HCT116 (cell line): ENCODE results near the gene WDR27. TPM values are rescaled to one million over a fixed set of nuclear protein-coding genes. Genes with fewer than 3 reads are reported as not detected.

ENCODE experiments used
- ATAC-seq: fragments of 200-7000 bp; cut with Tn5 transposase; 2 replicates; pipeline ENCODE4 v1.9.1; 2020; ENCODE audit warnings: mild to moderate bottlenecking, moderate library complexity
- BruUV-seq: library from RNA; stranded (reverse); fragments of 400-500 nt; replicated peaks from 2 replicates; lab custom pipeline; 2021; lab: Mats Ljungman, UMichigan
- CTCF ChIA-PET: fragments of 300-600 bp; sonication (Branson Sonifier 250); formaldehyde crosslinking; loops from one replicate; lab custom pipeline; 2021; ENCODE audit warnings: antibody characterized with exemption; lab: Charles Lee
- POLR2A ChIA-PET: fragments of 300-600, 350-600 bp; sonication (Branson Sonifier 250); formaldehyde crosslinking; loops from one replicate; lab custom pipeline; 2021; ENCODE audit warnings: antibody characterized with exemption; lab: Charles Lee
- RAD21 ChIA-PET, 2 experiments: fragments of 300-600 bp; sonication (Branson Sonifier 250); formaldehyde crosslinking; loops; one replicate each; lab custom pipeline; 2023; ENCODE audit warnings: low total read pairs in 2 of 2; ENCODE audit not compliant: uncharacterized antibody in 2 of 2, unreplicated experiment in 2 of 2, low non-redundant PET in 1 of 2; lab: Charles Lee
- DNase-seq: peaks from one replicate; pipeline ENCODE4 v3.0.0-alpha.2; 2010; ENCODE audit warnings: low read depth, low spot score
- H2AFZ ChIP-seq: fragments of 200-600 bp; shearing (Covaris generic), sonication (generic); 2 replicates; pipeline ENCODE4 v1.6.1; 2017; ENCODE audit warnings: low read depth, mixed run types, mixed read lengths, antibody characterized with exemption, low read length; ENCODE audit not compliant: poor library complexity, severe bottlenecking
- H3K27ac ChIP-seq: 2 replicates; pipeline ENCODE4 v1.5.1; 2012; ENCODE audit warnings: low read depth, low read length
- H3K27me3 ChIP-seq: fragments of 200-600 bp; sonication (generic); 2 replicates; pipeline ENCODE4 v1.6.1; 2016; ENCODE audit warnings: mixed run types, low read length, mixed read lengths; ENCODE audit not compliant: insufficient read depth
- H3K36me3 ChIP-seq, 2 experiments: fragments of 200-500 bp in 1 of 2; fragments of 200-600 bp in 1 of 2; sonication (Bioruptor generic) in 1 of 2; sonication (generic) in 1 of 2; 2 replicates each; pipeline versions ENCODE4 v1.5.1 to v1.6.1; 2014 to 2016; ENCODE audit warnings: low read length in 2 of 2, inconsistent platforms in 1 of 2, mixed read lengths in 1 of 2, mixed run types in 1 of 2; ENCODE audit not compliant: insufficient read depth in 2 of 2, control insufficient read depth in 1 of 2
- H3K4me1 ChIP-seq, 2 experiments: fragments of 200-600 bp in 1 of 2; sonication (generic) in 1 of 2; 2 replicates each; pipeline versions ENCODE4 v1.5.1 to v1.6.1; 2012 to 2017; ENCODE audit warnings: low read length in 2 of 2, inconsistent platforms in 1 of 2, mild to moderate bottlenecking in 1 of 2, mixed read lengths in 1 of 2, mixed run types in 1 of 2, moderate library complexity in 1 of 2; ENCODE audit not compliant: insufficient read depth in 2 of 2, control insufficient read depth in 1 of 2
- H3K4me2 ChIP-seq: fragments of 200-600 bp; sonication (generic); 2 replicates; pipeline ENCODE4 v1.6.1; 2017; ENCODE audit warnings: mixed run types, low read length, mixed read lengths
- H3K4me3 ChIP-seq, 2 experiments: fragments of 200-600 bp in 1 of 2; sonication (generic) in 1 of 2; replicated peaks in 1 of 2; 2 replicates each; pipeline ENCODE4 v1.5.1; 2011 to 2016; ENCODE audit warnings: low read length in 2 of 2, control low read depth in 1 of 2, low read depth in 1 of 2, mild to moderate bottlenecking in 1 of 2, mixed read lengths in 1 of 2, mixed run types in 1 of 2
- H3K79me2 ChIP-seq: fragments of 200-600 bp; sonication (generic); 2 replicates; pipeline ENCODE4 v1.6.1; 2017; ENCODE audit warnings: mild to moderate bottlenecking, mixed run types, low read length, moderate library complexity, mixed read lengths; ENCODE audit not compliant: insufficient read depth
- H3K9ac ChIP-seq: fragments of 200-600 bp; sonication (generic); 2 replicates; pipeline ENCODE4 v1.6.1; 2016; ENCODE audit warnings: low read length, mixed read lengths
- H3K9me2 ChIP-seq: fragments of 200-600 bp; sonication (generic), shearing (Covaris generic); 2 replicates; pipeline ENCODE4 v1.6.1; 2017; ENCODE audit warnings: mixed run types, mild to moderate bottlenecking, moderate library complexity; ENCODE audit not compliant: insufficient read depth
- H3K9me3 ChIP-seq, 2 experiments: fragments of 200-500 bp in 1 of 2; fragments of 200-600 bp in 1 of 2; sonication (Bioruptor generic) in 1 of 2; sonication (generic) in 1 of 2; 2 replicates each; pipeline ENCODE4 v1.6.1; 2014 to 2017; ENCODE audit warnings: low read length in 2 of 2, mixed read lengths in 2 of 2, inconsistent platforms in 1 of 2, low read depth in 1 of 2, mild to moderate bottlenecking in 1 of 2, mixed run types in 1 of 2, moderate library complexity in 1 of 2; ENCODE audit not compliant: control insufficient read depth in 1 of 2, insufficient read depth in 1 of 2
- H4K20me1 ChIP-seq: fragments of 200-600 bp; sonication (generic), shearing (Covaris generic); 2 replicates; pipeline ENCODE4 v1.6.1; 2017; ENCODE audit warnings: mixed run types, mild to moderate bottlenecking, moderate library complexity; ENCODE audit not compliant: insufficient read depth
- ATF3 ChIP-seq: IDR thresholded peaks from 2 replicates; pipeline ENCODE4 v1.6.1; 2012
- CEBPB ChIP-seq: IDR thresholded peaks from 2 replicates; pipeline ENCODE4 v1.6.1; 2012; ENCODE audit warnings: low read depth
- EGR1 ChIP-seq: IDR thresholded peaks from 2 replicates; pipeline ENCODE4 v1.6.1; 2012; ENCODE audit warnings: low read depth
- ELF1 ChIP-seq: IDR thresholded peaks from 2 replicates; pipeline ENCODE4 v1.6.1; 2012; ENCODE audit warnings: low read depth, borderline replicate concordance
- EZH2 ChIP-seq: fragments of 200-600 bp; sonication (generic); IDR thresholded peaks from 2 replicates; pipeline ENCODE4 v1.6.1; 2017; ENCODE audit warnings: antibody characterized with exemption, mixed run types
- EZH2phosphoT487 ChIP-seq: fragments of 200-600 bp; IDR thresholded peaks from 2 replicates; pipeline ENCODE4 v1.6.1; 2018; ENCODE audit warnings: antibody characterized with exemption, borderline replicate concordance
- FOSL1 ChIP-seq: IDR thresholded peaks from 2 replicates; pipeline ENCODE4 v1.6.1; 2012; ENCODE audit warnings: low read depth
- JUND ChIP-seq: IDR thresholded peaks from 2 replicates; pipeline ENCODE4 v1.6.1; 2012
- MAX ChIP-seq: IDR thresholded peaks from 2 replicates; pipeline ENCODE4 v1.6.1; 2012
- POLR2A ChIP-seq: IDR thresholded peaks from 2 replicates; pipeline ENCODE4 v1.7.0; 2011; ENCODE audit warnings: borderline replicate concordance; ENCODE audit not compliant: insufficient read depth, insufficient read length; ENCODE audit errors: extremely low read depth
- POLR2AphosphoS5 ChIP-seq: IDR thresholded peaks from 2 replicates; pipeline ENCODE4 v1.6.1; 2011; ENCODE audit warnings: mild to moderate bottlenecking, low read depth, low read length, moderate library complexity
- RAD21 ChIP-seq: IDR thresholded peaks from 2 replicates; pipeline ENCODE4 v1.6.1; 2012; ENCODE audit warnings: low read depth, mild to moderate bottlenecking
- SIN3A ChIP-seq: IDR thresholded peaks from 2 replicates; pipeline ENCODE4 v1.6.1; 2012; ENCODE audit warnings: low read depth
- SP1 ChIP-seq: IDR thresholded peaks from 2 replicates; pipeline ENCODE4 v1.6.1; 2012; ENCODE audit warnings: low read depth
- SRF ChIP-seq: IDR thresholded peaks from 2 replicates; pipeline ENCODE4 v1.6.1; 2012; ENCODE audit warnings: low read depth
- TCF7L2 ChIP-seq: IDR thresholded peaks from 2 replicates; pipeline ENCODE4 v1.7.0; 2011; ENCODE audit warnings: borderline replicate concordance, inconsistent platforms; ENCODE audit not compliant: insufficient read depth, insufficient read length; ENCODE audit errors: extremely low read depth
- ZFX ChIP-seq: fragments of 450-650 bp; IDR thresholded peaks from 2 replicates; pipeline ENCODE4 v1.6.1; 2017
- intact Hi-C: fragments of 100-400 bp; cut with micrococcal nuclease; formaldehyde crosslinking; loops from 2 replicates; pipeline ENCODE4 v1.10.0; 2022
- total RNA-seq: library from RNA; stranded (reverse); gene quantifications from one replicate; pipeline ENCODE4 v1.2.1, GENCODE V29; 2021; ENCODE audit not compliant: unreplicated experiment

Gene WDR27
- total RNA-seq, 1 experiment from 2014 or later: 60.6 TPM

GRCh38 chr6:169427856-169428255 is 274.0 kb downstream of the WDR27 start:
- Histone ChIP-seq H4K20me1 (no peaks in the 10 kb centered on the region), H3K36me3 (no peaks in the 10 kb centered on the region), H3K27me3 (no peaks in the 10 kb centered on the region), H3K4me2 (peak overlapping the region; percentile 56), H2AFZ (peak overlapping the region; percentile 37), H3K9me3 (peaks cover 0 to 6% of the 10 kb centered on the region in 2 experiments; a peak in 2 of 4 replicates), H3K4me3 (peak overlapping the region in 1 of 2 experiments; percentile 16; a peak in 1 of 4 replicates), H3K79me2 (no peaks in the 10 kb centered on the region), H3K9me2 (no peaks in the 10 kb centered on the region), H3K27ac (no peak overlapping the region), H3K4me1 (peaks cover 4 to 12% of the 10 kb centered on the region in 2 experiments; a peak in 3 of 4 replicates), H3K9ac (no peak overlapping the region)
- no peak for TF ChIP-seq POLR2AphosphoS5
- TF ChIP-seq CEBPB: peak; percentile 73
- peak; percentile 54; the same call in 1 of the 2 replicates for TF ChIP-seq FOSL1
- TF ChIP-seq EGR1: no peak
- no peak for TF ChIP-seq ZFX
- TF ChIP-seq JUND: peak; percentile 51
- DNase-seq (no peak), ATAC-seq (peak; percentile 40; the same call in 1 of the 2 replicates)
- ChIA-PET RAD21 (no interaction called here), POLR2A (no interaction called here), CTCF (no interaction called here)
- intact Hi-C loops: no loop called here
- BruUV-seq: no TSS peak

GRCh38 chr6:169426611-169427010 is 275.2 kb downstream of the WDR27 start:
- peaks cover 0 to 6% of the 10 kb centered on the region in 2 experiments; a peak in 1 of 4 replicates for H3K9me3 ChIP-seq
- RAD21 ChIA-PET: no interaction called here
- DNase-seq: no peak
- H3K79me2 ChIP-seq: no peaks in the 10 kb centered on the region
- H3K4me2 ChIP-seq: no peak overlapping the region
- H3K4me3 ChIP-seq: no peak overlapping the region
- peaks cover 4 to 12% of the 10 kb centered on the region in 2 experiments; a peak in 3 of 4 replicates for H3K4me1 ChIP-seq
- POLR2A ChIA-PET: no interaction called here
- TF ChIP-seq EZH2phosphoT487 (no peak), ELF1 (no peak), EZH2 (no peak), POLR2A (no peak), SP1 (no peak), RAD21 (no peak), TCF7L2 (no peak), SIN3A (no peak), JUND (no peak), SRF (no peak), ZFX (no peak), MAX (no peak), CEBPB (no peak), FOSL1 (no peak), EGR1 (no peak), ATF3 (no peak)
- no peaks in the 10 kb centered on the region for H4K20me1 ChIP-seq
- intact Hi-C loops: no loop called here
- no TSS peak for BruUV-seq
- H3K9me2 ChIP-seq: no peaks in the 10 kb centered on the region
- CTCF ChIA-PET: no interaction called here
- no peak overlapping the region for H3K9ac ChIP-seq
- H2AFZ ChIP-seq: no peak overlapping the region
- ATAC-seq: no peak
- no peaks in the 10 kb centered on the region for H3K27me3 ChIP-seq
- H3K27ac ChIP-seq: no peak overlapping the region
- H3K36me3 ChIP-seq: no peaks in the 10 kb centered on the region
